Cardiac muscle cell (in vitro differentiated cells and primary cell): ENCODE data around the gene STAMBP. TPM values are rescaled to one million over a fixed set of nuclear protein-coding genes. Genes with fewer than 3 reads are reported as not detected.

Experiments used
- DNase-seq, 2 donors: peaks; one replicate each; pipeline versions ENCODE4 v3.0.0 to v3.0.0-alpha.2; 2010 to 2017; ENCODE audit warnings: low read depth in 1 of 2, low spot score in 1 of 2
- H3K27ac ChIP-seq: fragments of 200-600 bp; sonication (generic); 2 replicates; pipeline ENCODE4 v1.5.1; 2016
- H3K27me3 ChIP-seq: fragments of 200-600 bp; sonication (generic); 2 replicates; pipeline ENCODE4 v1.6.0; 2016; ENCODE audit warnings: control low read depth
- H3K36me3 ChIP-seq: fragments of 200-600 bp; sonication (generic); 2 replicates; pipeline ENCODE4 v1.5.1; 2016; ENCODE audit warnings: control low read depth
- H3K4me1 ChIP-seq: fragments of 200-600 bp; sonication (generic); 2 replicates; pipeline ENCODE4 v1.8.1; 2017; ENCODE audit warnings: low read depth, mild to moderate bottlenecking, mixed run types
- H3K4me3 ChIP-seq: fragments of 200-600 bp; sonication (generic); 2 replicates; pipeline ENCODE4 v1.5.1; 2016; ENCODE audit warnings: mild to moderate bottlenecking
- H3K9me3 ChIP-seq: fragments of 200-600 bp; sonication (generic); 2 replicates; pipeline ENCODE4 v1.5.1; 2017; ENCODE audit warnings: low read depth, mild to moderate bottlenecking, control low read depth
- CTCF ChIP-seq: IDR thresholded peaks from 2 replicates; pipeline ENCODE4 v1.5.1; 2012; ENCODE audit warnings: low read depth, mild to moderate bottlenecking, low read length
- polyA plus RNA-seq: library from polyadenylated mRNA; unstranded; fragments of >200 nt; fragmentation: Nextera tagmentation; extraction: Ambion mirVana; gene quantifications from 2 replicates; pipeline ENCODE4 v1.2.1, GENCODE V29; 2016
- total RNA-seq: library from RNA; depleted of rRNA; stranded (reverse); fragments of >200 nt; gene quantifications from 2 replicates; pipeline ENCODE4 v1.2.3, GENCODE V29; 2016

The STAMBP gene
- total and polyA plus RNA-seq, 2 experiments from 2014 or later = 31.9 to 49.3 TPM

GRCh38 chr2:73918856-73919255 is 90.1 kb downstream of the STAMBP start:
- TF ChIP-seq CTCF = no peak
- Histone ChIP-seq H3K4me1 (no peaks in the 10 kb centered on the region), H3K36me3 (no peaks in the 10 kb centered on the region), H3K9me3 (no peaks in the 10 kb centered on the region), H3K27ac (no peak overlapping the region), H3K27me3 (peaks cover 11% of the 10 kb centered on the region), H3K4me3 (no peak overlapping the region)
- no peak for DNase-seq

GRCh38 chr2:73919596-73920228 is 91.0 kb downstream of the STAMBP start:
- Histone ChIP-seq H3K4me1 (no peaks in the 10 kb centered on the region), H3K4me3 (no peak overlapping the region), H3K9me3 (no peaks in the 10 kb centered on the region), H3K27ac (no peak overlapping the region), H3K27me3 (peaks cover 11% of the 10 kb centered on the region), H3K36me3 (no peaks in the 10 kb centered on the region)
- TF ChIP-seq CTCF = no peak
- no peak for DNase-seq

- no peaks in the 10 kb centered on the region for H3K4me1 ChIP-seq
- no peaks in the 10 kb centered on the region for H3K36me3 ChIP-seq
- peaks cover 11% of the 10 kb centered on the region for H3K27me3 ChIP-seq
- peak; percentile 26 to 57 for DNase-seq
- no peaks in the 10 kb centered on the region for H3K9me3 ChIP-seq
- TF ChIP-seq CTCF = peak; percentile 16
- no peak overlapping the region for H3K27ac ChIP-seq
- H3K4me3 ChIP-seq = no peak overlapping the region
Observed at GRCh38 chr2:73920577-73921545, 92.1 kb downstream of the STAMBP start.

GRCh38 chr2:73921581-73921980 is 92.8 kb downstream of the STAMBP start:
- Histone ChIP-seq H3K36me3 (no peaks in the 10 kb centered on the region), H3K27ac (no peak overlapping the region), H3K9me3 (no peaks in the 10 kb centered on the region), H3K4me1 (no peaks in the 10 kb centered on the region), H3K4me3 (no peak overlapping the region), H3K27me3 (peaks cover 11% of the 10 kb centered on the region)
- TF ChIP-seq CTCF = no peak
- DNase-seq = no peak

GRCh38 chr2:73922681-73923080 is 93.9 kb downstream of the STAMBP start:
- H3K27me3 ChIP-seq = peaks cover 11% of the 10 kb centered on the region
- no peaks in the 10 kb centered on the region for H3K36me3 ChIP-seq
- no peak for DNase-seq
- H3K27ac ChIP-seq = no peak overlapping the region
- no peak overlapping the region for H3K4me3 ChIP-seq
- no peak for TF ChIP-seq CTCF
- H3K9me3 ChIP-seq = no peaks in the 10 kb centered on the region
- H3K4me1 ChIP-seq = peaks cover 3% of the 10 kb centered on the region

Other genes with a start within 250 kb of the STAMBP start
- gene NAT8, start 186.5 kb upstream of the STAMBP start, total RNA-seq = not detected in 2 replicates
- gene NAT8, start 186.5 kb upstream of the STAMBP start, polyA plus RNA-seq = not detected in 2 replicates
- 12.9 and 28.9 TPM in 2 replicates for gene TPRKB, start 91.6 kb upstream of the STAMBP start, total RNA-seq
- 47.7 and 63.1 TPM in 2 replicates for gene TPRKB, start 91.6 kb upstream of the STAMBP start, polyA plus RNA-seq
- gene DUSP11, start 48.9 kb upstream of the STAMBP start, total RNA-seq = 15.2 and 16.9 TPM in 2 replicates
- 22.2 and 31.6 TPM in 2 replicates for gene DUSP11, start 48.9 kb upstream of the STAMBP start, polyA plus RNA-seq
- gene C2orf78, start 44.8 kb upstream of the STAMBP start, total RNA-seq = 0.18 TPM in 1 of 2 replicates, not detected in the other
- gene C2orf78, start 44.8 kb upstream of the STAMBP start, polyA plus RNA-seq = not detected in 2 replicates
- gene ACTG2, start 64.0 kb downstream of the STAMBP start, total RNA-seq = 0.42 and 4.0 TPM in 2 replicates
- 0.55 and 6.9 TPM in 2 replicates for gene ACTG2, start 64.0 kb downstream of the STAMBP start, polyA plus RNA-seq
- gene DGUOK, start 97.9 kb downstream of the STAMBP start, total RNA-seq = 51.9 and 68.9 TPM in 2 replicates
- 127 and 130 TPM in 2 replicates for gene DGUOK, start 97.9 kb downstream of the STAMBP start, polyA plus RNA-seq
- gene TET3, start 155.9 kb downstream of the STAMBP start, total RNA-seq = 9.1 and 10.2 TPM in 2 replicates
- gene TET3, start 155.9 kb downstream of the STAMBP start, polyA plus RNA-seq = 1.6 and 2.9 TPM in 2 replicates